OCI-LY7 (cell line): ENCODE measurements around the gene HLTF.

ENCODE experiments used
- CTCF ChIP-seq: fragments of 200-600 bp; sonication (generic); conservative IDR thresholded peaks from 2 replicates; pipeline ENCODE4 v1.5.1; 2014; ENCODE audit warnings: mild to moderate bottlenecking, antibody characterized with exemption, low read length, moderate library complexity, mixed read lengths
- EZH2phosphoT487 ChIP-seq: fragments of 200-600 bp; sonication (generic); IDR thresholded peaks from 2 replicates; pipeline ENCODE4 v1.6.1; 2018; ENCODE audit warnings: low read depth, borderline replicate concordance, mild to moderate bottlenecking, mixed run types, antibody characterized with exemption, low read length, moderate library complexity, mixed read lengths

GRCh38 chr3:148997623-148998022, 88.7 kb downstream of the HLTF start:
- TF ChIP-seq CTCF (no peak), EZH2phosphoT487 (no peak)
